Measurements from ENCODE around the gene MOG. TPM values are rescaled to one million over a fixed set of nuclear protein-coding genes. Genes with fewer than 3 reads are reported as not detected.
"Not testable (repeated sequence)": the region's sequence is repeated elsewhere in the genome, so short reads cannot be mapped to it uniquely, and the experiment has no call there.

Gene MOG
- total and polyA plus RNA-seq, 9 donors: not detected

GRCh38 chr6:29656157-29656556 lies 735 bp upstream of the MOG start:
- H3K4me3 ChIP-seq (ENCODE audit: low read length): no peak overlapping the region
- no peaks in the 10 kb centered on the region for H3K9me3 ChIP-seq (replicated peaks; ENCODE audit: control insufficient read depth, low read depth, low read length)
- 17% methylated on average over 1 of the region's 2 CpGs for WGBS (ENCODE audit: insufficient coverage)
- no peaks in the 10 kb centered on the region for H3K36me3 ChIP-seq (ENCODE audit: control insufficient read depth, insufficient read depth, low read length)
- peaks cover 25% of the 10 kb centered on the region for H3K27me3 ChIP-seq (ENCODE audit: control insufficient read depth, insufficient read depth, low read length)
- H3K27ac ChIP-seq (ENCODE audit: low read length): no peak overlapping the region
- DNase-seq: no peak
- H3K4me1 ChIP-seq (ENCODE audit: control insufficient read depth, insufficient read depth, low read length): peaks cover 2% of the 10 kb centered on the region

- Histone ChIP-seq H3K27ac (ENCODE audit: low read length) (no peak overlapping the region), H3K27me3 (ENCODE audit: control insufficient read depth, insufficient read depth, low read length) (peaks cover 25% of the 10 kb centered on the region), H3K4me1 (ENCODE audit: control insufficient read depth, insufficient read depth, low read length) (peaks cover 2% of the 10 kb centered on the region), H3K36me3 (ENCODE audit: control insufficient read depth, insufficient read depth, low read length) (no peaks in the 10 kb centered on the region), H3K9me3 (replicated peaks; ENCODE audit: control insufficient read depth, low read depth, low read length) (no peaks in the 10 kb centered on the region), H3K4me3 (ENCODE audit: low read length) (no peak overlapping the region)
- 100% methylated on average over 1 of the region's 3 CpGs for WGBS (ENCODE audit: insufficient coverage)
- no peak for DNase-seq
Measured at GRCh38 chr6:29661071-29661470, 4.2 kb downstream of the MOG start.

- H3K4me3 ChIP-seq (ENCODE audit: low read length); H3K27ac ChIP-seq (ENCODE audit: low read length); H3K36me3 ChIP-seq (ENCODE audit: control insufficient read depth, insufficient read depth, low read length); H3K9me3 ChIP-seq (replicated peaks; ENCODE audit: control insufficient read depth, low read depth, low read length); DNase-seq; H3K4me1 ChIP-seq (ENCODE audit: control insufficient read depth, insufficient read depth, low read length): not testable (repeated sequence)
- no CpG with 5 or more reads among the region's 14 CpGs for WGBS (ENCODE audit: insufficient coverage)
- peaks cover 23% of the 10 kb centered on the region for H3K27me3 ChIP-seq (ENCODE audit: control insufficient read depth, insufficient read depth, low read length)
Measured at GRCh38 chr6:29661502-29662141, 4.7 kb downstream of the MOG start.

- no CpG with 5 or more reads among the region's 5 CpGs for WGBS (ENCODE audit: insufficient coverage)
- DNase-seq: no peak
- H3K36me3 ChIP-seq (ENCODE audit: control insufficient read depth, insufficient read depth, low read length): no peaks in the 10 kb centered on the region
Measured at GRCh38 chr6:29663300-29664042, 6.6 kb downstream of the MOG start.

GRCh38 chr6:29665942-29666825 lies 9.3 kb downstream of the MOG start:
- DNase-seq: no peak
- H3K27me3 ChIP-seq (ENCODE audit: control insufficient read depth, insufficient read depth, low read length): peaks cover 20% of the 10 kb centered on the region
- no peak overlapping the region for H3K27ac ChIP-seq (ENCODE audit: low read length)

More at GRCh38 chr6:29663300-29664042, 6.6 kb downstream of the MOG start:
- no peak overlapping the region for H3K4me3 ChIP-seq (ENCODE audit: low read length)
- H3K4me1 ChIP-seq (ENCODE audit: control insufficient read depth, insufficient read depth, low read length): no peaks in the 10 kb centered on the region
- no peaks in the 10 kb centered on the region for H3K9me3 ChIP-seq (replicated peaks; ENCODE audit: control insufficient read depth, low read depth, low read length)
- peaks cover 21% of the 10 kb centered on the region for H3K27me3 ChIP-seq (ENCODE audit: control insufficient read depth, insufficient read depth, low read length)
- no peak overlapping the region for H3K27ac ChIP-seq (ENCODE audit: low read length)

GRCh38 chr6:29666826-29667130 lies 9.9 kb downstream of the MOG start:
- H3K27me3 ChIP-seq (ENCODE audit: control insufficient read depth, insufficient read depth, low read length): peaks cover 18% of the 10 kb centered on the region
- no peaks in the 10 kb centered on the region for H3K9me3 ChIP-seq (replicated peaks; ENCODE audit: control insufficient read depth, low read depth, low read length)
- H3K36me3 ChIP-seq (ENCODE audit: control insufficient read depth, insufficient read depth, low read length): no peaks in the 10 kb centered on the region
- H3K27ac ChIP-seq (ENCODE audit: low read length): no peak overlapping the region
- no peaks in the 10 kb centered on the region for H3K4me1 ChIP-seq (ENCODE audit: control insufficient read depth, insufficient read depth, low read length)
- WGBS (ENCODE audit: insufficient coverage): no CpG with 5 or more reads among the region's 1 CpG
- no peak overlapping the region for H3K4me3 ChIP-seq (ENCODE audit: low read length)
- no peak for DNase-seq

More at GRCh38 chr6:29665942-29666825, 9.3 kb downstream of the MOG start:
- no peaks in the 10 kb centered on the region for H3K36me3 ChIP-seq (ENCODE audit: control insufficient read depth, insufficient read depth, low read length)
- H3K4me1 ChIP-seq (ENCODE audit: control insufficient read depth, insufficient read depth, low read length): no peaks in the 10 kb centered on the region
- no peaks in the 10 kb centered on the region for H3K9me3 ChIP-seq (replicated peaks; ENCODE audit: control insufficient read depth, low read depth, low read length)
- H3K4me3 ChIP-seq (ENCODE audit: low read length): no peak overlapping the region
- 6% methylated on average over 2 of the region's 8 CpGs for WGBS (ENCODE audit: insufficient coverage)

- H3K27me3 ChIP-seq (ENCODE audit: control insufficient read depth, insufficient read depth, low read length): peaks cover 18% of the 10 kb centered on the region
- no peak overlapping the region for H3K27ac ChIP-seq (ENCODE audit: low read length)
- WGBS (ENCODE audit: insufficient coverage): no CpG with 5 or more reads among the region's 5 CpGs
- no peak for DNase-seq
- H3K4me1 ChIP-seq (ENCODE audit: control insufficient read depth, insufficient read depth, low read length): no peaks in the 10 kb centered on the region
- H3K9me3 ChIP-seq (replicated peaks; ENCODE audit: control insufficient read depth, low read depth, low read length): no peaks in the 10 kb centered on the region
- no peaks in the 10 kb centered on the region for H3K36me3 ChIP-seq (ENCODE audit: control insufficient read depth, insufficient read depth, low read length)
- H3K4me3 ChIP-seq (ENCODE audit: low read length): no peak overlapping the region
Measured at GRCh38 chr6:29667158-29667557, 10.3 kb downstream of the MOG start.

- H3K4me1 ChIP-seq (ENCODE audit: control insufficient read depth, insufficient read depth, low read length): no peaks in the 10 kb centered on the region
- H3K36me3 ChIP-seq (ENCODE audit: control insufficient read depth, insufficient read depth, low read length): no peaks in the 10 kb centered on the region
- H3K27me3 ChIP-seq (ENCODE audit: control insufficient read depth, insufficient read depth, low read length): peaks cover 9% of the 10 kb centered on the region
- no peak for DNase-seq
- no CpG with 5 or more reads among the region's 1 CpG for WGBS (ENCODE audit: insufficient coverage)
- no peaks in the 10 kb centered on the region for H3K9me3 ChIP-seq (replicated peaks; ENCODE audit: control insufficient read depth, low read depth, low read length)
- H3K27ac ChIP-seq (ENCODE audit: low read length): no peak overlapping the region
- no peak overlapping the region for H3K4me3 ChIP-seq (ENCODE audit: low read length)
Measured at GRCh38 chr6:29671026-29671425, 14.1 kb downstream of the MOG start.

- DNase-seq; H3K9me3 ChIP-seq (replicated peaks; ENCODE audit: control insufficient read depth, low read depth, low read length); H3K27me3 ChIP-seq (ENCODE audit: control insufficient read depth, insufficient read depth, low read length); H3K4me1 ChIP-seq (ENCODE audit: control insufficient read depth, insufficient read depth, low read length); H3K27ac ChIP-seq (ENCODE audit: low read length); H3K36me3 ChIP-seq (ENCODE audit: control insufficient read depth, insufficient read depth, low read length); H3K4me3 ChIP-seq (ENCODE audit: low read length): not testable (repeated sequence)
- WGBS (ENCODE audit: insufficient coverage): 88% methylated on average over 1 of the region's 5 CpGs
Measured at GRCh38 chr6:29672116-29672515, 15.2 kb downstream of the MOG start.

GRCh38 chr6:29673161-29673560 lies 16.3 kb downstream of the MOG start:
- no peak overlapping the region for H3K4me3 ChIP-seq (ENCODE audit: low read length)
- no peaks in the 10 kb centered on the region for H3K36me3 ChIP-seq (ENCODE audit: control insufficient read depth, insufficient read depth, low read length)
- H3K4me1 ChIP-seq (ENCODE audit: control insufficient read depth, insufficient read depth, low read length): no peaks in the 10 kb centered on the region
- WGBS (ENCODE audit: insufficient coverage): 97% methylated on average over 9 of the region's 12 CpGs
- peaks cover 4% of the 10 kb centered on the region for H3K27me3 ChIP-seq (ENCODE audit: control insufficient read depth, insufficient read depth, low read length)
- H3K9me3 ChIP-seq (replicated peaks; ENCODE audit: control insufficient read depth, low read depth, low read length): no peaks in the 10 kb centered on the region
- DNase-seq: no peak
- H3K27ac ChIP-seq (ENCODE audit: low read length): no peak overlapping the region

All from muscle of leg (tissue), 11 donors.